Measurements from ENCODE around the gene CAP1. TPM values are rescaled to one million over a fixed set of nuclear protein-coding genes. Genes with fewer than 3 reads are reported as not detected.

The CAP1 gene
- total and polyA plus RNA-seq, 9 of the 15 experiments (the other 6 are each of a cell fraction or from before 2014, with no cell fraction given), result 230 to 658 (median 281) TPM

GRCh38 chr1:40059338-40059959 is 18.9 kb downstream of the CAP1 start (continued):
- no peak for TF ChIP-seq RNF219 (CRISPR knock-in tag; IDR thresholded peaks at IDR 0.05)
- TF ChIP-seq CCNT2 (IDR thresholded peaks at IDR 0.05; ENCODE audit: borderline replicate concordance, extremely low read depth, insufficient read length, low read depth, low read length), result peak; percentile 81
- 0 out of 4 replicates have a peak, but pooled peaks of 1 of the 2 experiments have one; percentile 2 for TF ChIP-seq RAD21 (CRISPR knock-in tag; conservative IDR thresholded peaks at IDR 0.05 in 1 of 2, IDR thresholded peaks at IDR 0.05 in 1 of 2)
- TF ChIP-seq THAP7 (CRISPR knock-in tag; IDR thresholded peaks at IDR 0.05), result no peak
- TF ChIP-seq CAMTA2 (CRISPR knock-in tag; conservative IDR thresholded peaks at IDR 0.05), result no peak
- TF ChIP-seq ZNF395 (CRISPR knock-in tag; IDR thresholded peaks at IDR 0.05), result peak; percentile 80; the same call in 1 of the 2 replicates
- no peak for TF ChIP-seq DNMT1 (IDR thresholded peaks at IDR 0.05)
- TF ChIP-seq RBM34 (IDR thresholded peaks at IDR 0.05; ENCODE audit: borderline replicate concordance, insufficient read depth, low read length), result no peak
- TF ChIP-seq ZNF239 (CRISPR knock-in tag; IDR thresholded peaks at IDR 0.05), result no peak
- TF ChIP-seq ZBTB9 (CRISPR knock-in tag; IDR thresholded peaks at IDR 0.05), result no peak
- TF ChIP-seq E2F4 (CRISPR knock-in tag; IDR thresholded peaks at IDR 0.05; ENCODE audit: low read depth), result no peak
- 0 out of 2 replicates have a peak, but pooled peaks have one; percentile 30 for TF ChIP-seq TEAD2 (tag; IDR thresholded peaks at IDR 0.05)
- TF ChIP-seq ZKSCAN8 (CRISPR knock-in tag; IDR thresholded peaks at IDR 0.05), result no peak
- peak; percentile 92; the same call in 1 of the 2 replicates for TF ChIP-seq RNF2 (IDR thresholded peaks at IDR 0.05)
- TF ChIP-seq ZNF280B (CRISPR knock-in tag; IDR thresholded peaks at IDR 0.05), result no peak
- peak; percentile 75; the same call in 1 of the 2 replicates for TF ChIP-seq MEF2A (IDR thresholded peaks at IDR 0.05; ENCODE audit: control insufficient read depth, low read depth, low read length)
- no peak for TF ChIP-seq RBM14 (IDR thresholded peaks at IDR 0.05; ENCODE audit: borderline replicate concordance, insufficient read depth, low read depth, low read length)
- TF ChIP-seq ETV5 (CRISPR knock-in tag; IDR thresholded peaks at IDR 0.05; ENCODE audit: low read depth), result peak; percentile 82
- TF ChIP-seq ARID2 (IDR thresholded peaks at IDR 0.05), result no peak
